Central memory CD8-positive, alpha-beta T cell (primary cell): Measurements from ENCODE around the gene XAGE3.

Experiments used
- ATAC-seq: fragments of 150-1000 bp; cut with Tn5 transposase; replicated peaks from 2 replicates; pipeline ENCODE4 v1.10.0; 2022; ENCODE audit warnings: mild to moderate bottlenecking, moderate FRiP score, moderate number of reproducible peaks; ENCODE audit not compliant: poor library complexity, severe bottlenecking; ENCODE audit errors: extremely low read depth
- DNase-seq, 2 donors: peaks; one replicate each; pipeline ENCODE4 v3.0.0; 2021; ENCODE audit warnings: low spot score in 2 of 2
- H3K27ac Mint-ChIP-seq: one replicate; pipeline ENCODE4 v1.8.0; 2022; ENCODE audit warnings: low read depth, mild to moderate bottlenecking, moderate library complexity, mixed read lengths
- H3K27me3 Mint-ChIP-seq: one replicate; pipeline ENCODE4 v1.8.0; 2022; ENCODE audit warnings: mixed read lengths
- H3K36me3 Mint-ChIP-seq: one replicate; pipeline ENCODE4 v1.8.0; 2022; ENCODE audit warnings: mild to moderate bottlenecking, moderate library complexity, mixed read lengths; ENCODE audit not compliant: insufficient read depth
- H3K4me1 Mint-ChIP-seq: one replicate; pipeline ENCODE4 v1.8.0; 2022; ENCODE audit warnings: mixed read lengths
- H3K4me3 Mint-ChIP-seq: one replicate; pipeline ENCODE4 v1.8.0; 2022; ENCODE audit warnings: mild to moderate bottlenecking, moderate library complexity, mixed read lengths
- H3K9me3 Mint-ChIP-seq: one replicate; pipeline ENCODE4 v1.8.0; 2022; ENCODE audit warnings: mixed read lengths

Gene XAGE3

DNA sequence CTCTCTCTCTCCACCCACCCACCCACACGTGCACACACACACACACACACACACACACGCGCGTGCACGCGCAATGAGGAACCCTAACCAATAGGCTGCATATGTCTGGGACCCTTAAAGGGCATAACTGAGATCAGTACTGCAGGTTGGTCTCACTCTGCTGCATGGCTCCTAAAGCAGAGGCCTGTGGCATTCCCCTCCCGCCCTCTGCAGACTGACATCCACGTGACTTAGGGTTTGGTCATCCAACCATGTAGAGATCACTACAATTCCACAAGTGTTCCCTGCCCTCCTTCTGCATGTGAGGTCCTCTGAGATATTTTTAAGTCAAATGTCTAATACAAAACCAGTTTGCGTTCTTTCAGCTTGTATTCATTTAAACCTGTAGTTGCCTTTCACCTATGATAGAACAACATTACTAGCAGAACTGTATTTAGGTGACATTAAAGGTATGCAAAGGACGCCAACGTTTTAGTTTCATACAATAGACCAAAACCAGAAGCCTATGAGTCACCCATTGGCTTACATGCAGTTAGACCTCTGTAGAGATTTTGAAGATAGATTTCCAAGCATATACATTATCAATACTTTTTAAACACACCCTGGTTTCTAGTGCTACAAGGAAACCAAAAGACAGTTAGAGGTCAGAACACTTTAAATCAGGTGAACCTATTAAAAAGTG is 46.7 kb downstream of the XAGE3 start:
- no peaks in the 10 kb centered on the region for H3K4me1 Mint-ChIP-seq
- H3K4me3 Mint-ChIP-seq, result no peak overlapping the region
- no peak overlapping the region for H3K27ac Mint-ChIP-seq
- peaks cover 10% of the 10 kb centered on the region for H3K27me3 Mint-ChIP-seq
- no peaks in the 10 kb centered on the region for H3K9me3 Mint-ChIP-seq
- ATAC-seq (no peak), DNase-seq (no peak)
- no peaks in the 10 kb centered on the region for H3K36me3 Mint-ChIP-seq

DNA sequence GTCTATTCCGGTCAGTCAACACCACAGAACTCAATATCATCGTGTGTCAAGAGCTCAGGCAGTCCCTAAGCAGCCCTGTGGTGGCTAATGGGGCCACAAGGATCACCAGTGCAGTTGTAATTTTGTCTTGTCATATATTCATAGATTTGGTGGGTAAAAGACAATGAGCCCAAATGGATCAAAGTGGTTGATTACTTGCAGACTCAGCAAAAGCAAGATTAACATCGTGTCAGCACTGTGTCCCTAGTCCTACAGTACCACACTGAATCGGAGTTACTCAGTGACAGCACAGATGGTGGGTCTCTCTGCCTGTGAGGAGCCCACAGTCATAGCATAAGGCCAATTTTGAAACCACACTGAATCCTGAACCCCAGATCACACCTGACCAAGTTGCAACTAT is 48.1 kb downstream of the XAGE3 start:
- Mint-ChIP-seq H3K9me3 (no peaks in the 10 kb centered on the region), H3K36me3 (no peaks in the 10 kb centered on the region), H3K4me1 (no peaks in the 10 kb centered on the region), H3K27me3 (peaks cover 10% of the 10 kb centered on the region), H3K27ac (no peak overlapping the region), H3K4me3 (no peak overlapping the region)
- ATAC-seq (no peak), DNase-seq (no peak)
